GM21529 (cell line): ENCODE results near the gene MBD4.

Source experiments
- ATAC-seq: cut with Tn5 transposase; IDR thresholded peaks from one replicate; pipeline ENCODE4 v1.9.1; 2021; ENCODE audit not compliant: unreplicated experiment

The MBD4 gene

GRCh38 chr3:129463716-129464115 is 24.0 kb upstream of the MBD4 start:
- ATAC-seq = no peak

DNA sequence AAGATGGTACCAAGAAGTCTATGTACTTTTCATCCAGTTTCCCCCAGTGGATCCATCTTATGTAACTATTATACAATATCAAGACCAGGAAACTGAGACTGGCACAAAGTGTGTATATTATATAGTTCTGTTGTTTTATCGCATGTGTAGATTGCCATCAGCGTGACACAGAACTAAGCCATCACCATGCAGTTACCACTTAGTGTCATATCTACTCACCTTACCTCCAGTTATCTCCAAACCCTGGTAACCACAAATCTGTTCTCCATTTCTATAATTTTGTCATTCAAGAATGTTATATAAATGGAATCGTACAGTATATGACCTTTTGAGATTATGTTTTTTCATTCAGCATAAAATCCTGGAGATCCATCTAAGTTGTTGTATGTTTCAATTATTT is 23.3 kb upstream of the MBD4 start:
- no peak for ATAC-seq

DNA sequence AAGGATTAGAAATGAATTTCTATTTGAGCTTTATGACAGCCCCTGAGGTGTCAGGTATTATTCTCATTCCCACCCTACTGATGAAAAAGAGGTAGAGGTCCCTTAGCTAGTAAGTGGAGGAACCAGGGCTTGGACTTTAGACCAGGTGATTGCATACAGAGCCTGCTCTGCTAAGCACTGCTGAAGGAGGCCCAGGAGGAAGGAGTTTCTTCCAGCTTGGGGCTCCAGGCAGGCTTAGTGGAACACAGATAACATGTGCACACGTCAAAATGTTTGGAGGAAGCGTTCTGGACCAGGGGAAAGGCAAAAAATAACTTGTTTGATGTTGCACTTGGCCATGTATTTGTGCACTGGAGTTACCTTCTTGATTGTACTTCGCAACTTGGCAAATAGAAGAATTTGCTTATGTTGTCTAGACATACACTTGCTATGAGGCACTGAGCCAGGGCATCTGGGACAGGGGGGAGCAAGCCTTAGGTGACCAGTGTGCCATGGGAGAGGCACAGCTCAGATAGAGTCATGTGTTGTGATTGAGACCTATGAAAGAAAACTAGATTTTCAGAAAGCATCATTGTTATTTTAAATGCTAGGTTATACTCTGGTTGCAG is 22.7 kb upstream of the MBD4 start:
- no peak for ATAC-seq

DNA sequence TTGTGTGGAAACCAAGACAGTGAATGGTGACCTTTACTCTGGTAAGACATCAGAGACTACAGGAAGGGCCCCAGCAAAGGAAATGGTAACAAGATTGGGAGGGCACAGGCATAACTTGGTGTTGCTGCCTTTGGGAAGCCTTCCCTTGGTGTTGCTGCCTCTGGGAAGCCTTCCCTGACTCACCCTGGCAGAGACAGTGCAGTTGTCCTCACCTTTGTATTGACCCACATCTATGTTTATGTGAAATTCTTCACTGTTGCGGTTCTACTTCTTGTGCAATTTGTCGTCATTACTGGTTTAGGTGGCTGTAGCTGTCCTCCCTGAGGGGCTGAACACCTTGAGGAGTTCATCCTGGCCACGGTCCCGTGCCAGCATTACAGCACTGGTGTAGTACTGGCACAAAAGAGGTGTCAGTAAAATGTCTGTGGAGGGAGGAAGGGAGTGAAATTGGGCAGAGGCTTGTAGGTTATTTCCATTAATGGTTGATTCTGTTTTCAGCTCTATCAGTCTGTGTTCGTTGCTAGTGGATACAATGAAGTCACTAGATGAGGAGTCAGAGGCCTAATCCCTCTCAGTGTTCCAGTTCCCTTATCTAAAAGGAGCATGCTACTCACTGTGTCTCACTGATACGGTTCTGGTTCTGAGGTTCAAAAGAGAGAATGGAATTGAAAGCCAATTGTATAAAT is 21.9 kb upstream of the MBD4 start:
- no peak for ATAC-seq

DNA sequence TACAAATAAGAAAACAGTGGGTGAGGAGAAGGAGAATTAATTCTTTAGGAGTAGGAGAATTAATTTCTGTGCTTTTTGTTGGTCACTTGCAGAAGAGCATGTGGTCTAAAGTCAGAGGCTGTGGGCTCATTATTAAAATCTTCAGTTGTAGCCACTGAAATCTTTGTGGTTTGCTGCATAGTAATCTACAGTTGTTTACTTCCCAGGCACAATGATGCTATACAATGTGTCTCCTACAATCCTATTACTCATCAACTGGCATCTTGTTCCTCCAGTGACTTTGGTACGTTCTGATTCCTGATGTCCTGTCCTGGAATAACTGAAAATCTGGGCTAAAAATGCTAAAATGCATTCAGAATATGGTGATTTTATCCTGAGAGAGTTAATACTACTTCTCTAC is 21.3 kb upstream of the MBD4 start:
- no peak for ATAC-seq

DNA sequence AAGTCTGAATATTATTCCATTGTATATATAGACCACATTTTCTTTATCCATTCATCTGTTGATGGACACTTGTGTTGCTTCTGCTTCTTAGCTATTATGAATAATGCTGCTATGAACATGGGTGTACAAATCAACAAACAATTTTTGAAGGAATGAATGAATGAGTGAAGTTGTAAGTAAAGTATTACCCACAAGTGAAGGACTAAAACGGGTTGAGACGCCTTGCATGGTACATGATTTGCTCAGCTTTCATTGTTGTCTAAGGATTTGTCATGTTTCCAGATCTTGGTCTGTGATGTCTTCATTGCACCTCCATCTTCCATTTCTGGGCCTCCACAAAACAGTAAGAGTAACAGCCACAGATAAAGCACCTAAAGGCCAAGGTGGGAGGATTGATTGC is 20.8 kb upstream of the MBD4 start:
- no peak for ATAC-seq

DNA sequence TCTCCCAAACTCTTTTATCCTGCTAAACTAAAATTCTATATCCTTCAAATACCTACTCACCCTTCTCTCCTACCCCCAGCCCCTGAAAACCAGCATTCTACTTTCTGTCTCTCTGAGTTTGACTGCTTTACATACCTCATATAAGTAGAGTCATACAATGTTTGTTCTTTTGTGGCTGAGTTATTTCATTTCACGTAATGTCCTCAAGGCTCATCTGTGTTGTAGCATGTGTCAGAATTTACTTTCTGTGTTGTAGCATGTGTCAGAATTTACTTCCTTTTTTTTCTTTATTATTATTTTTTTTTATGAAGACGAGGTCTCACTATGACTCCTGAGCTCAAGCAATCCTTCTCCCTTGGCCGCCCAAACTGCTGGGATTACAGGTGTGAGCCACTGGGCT is 20.4 kb upstream of the MBD4 start:
- ATAC-seq = no peak

DNA sequence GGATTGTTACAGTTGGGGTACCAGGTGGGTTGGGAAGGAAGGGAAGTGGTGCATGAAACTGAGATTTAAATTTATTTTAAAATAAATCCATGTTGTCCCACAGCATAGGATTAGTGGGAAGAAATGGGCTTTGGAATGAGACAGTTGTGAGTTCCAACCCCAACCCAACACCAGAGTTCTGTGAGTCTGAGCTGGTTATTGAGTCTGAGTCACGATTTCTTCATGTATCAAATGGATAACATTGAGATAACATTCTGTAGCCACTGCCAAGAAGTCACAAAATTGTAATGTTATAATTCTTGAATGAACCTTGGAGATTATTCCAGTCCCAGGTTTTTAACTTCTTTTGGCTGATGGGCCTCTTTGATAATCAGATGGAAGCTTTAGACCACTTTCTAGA is 14.0 kb upstream of the MBD4 start:
- ATAC-seq = no peak

GRCh38 chr3:129449279-129450115 is 9.7 kb upstream of the MBD4 start:
- ATAC-seq = no peak

GRCh38 chr3:129448186-129448895 is 8.6 kb upstream of the MBD4 start:
- ATAC-seq = no peak

DNA sequence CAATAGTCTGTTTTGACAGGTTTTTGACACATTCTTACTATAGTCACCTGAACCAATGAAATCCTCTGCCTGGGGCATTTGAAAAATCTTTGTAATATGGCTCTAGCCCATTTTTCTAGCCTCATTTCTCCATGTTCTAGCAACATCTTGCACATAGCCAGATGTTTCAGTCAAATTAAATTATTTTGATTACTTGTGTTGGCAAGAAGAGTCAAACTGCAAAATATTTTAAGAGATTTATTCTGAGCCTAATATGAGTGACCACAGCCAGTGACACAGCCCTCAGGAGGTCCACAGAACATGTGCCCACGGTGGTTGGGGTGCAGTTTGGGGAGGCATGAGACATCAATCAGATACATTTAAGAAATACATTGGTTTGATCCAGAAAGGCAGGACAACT is 7.2 kb upstream of the MBD4 start:
- no peak for ATAC-seq

DNA sequence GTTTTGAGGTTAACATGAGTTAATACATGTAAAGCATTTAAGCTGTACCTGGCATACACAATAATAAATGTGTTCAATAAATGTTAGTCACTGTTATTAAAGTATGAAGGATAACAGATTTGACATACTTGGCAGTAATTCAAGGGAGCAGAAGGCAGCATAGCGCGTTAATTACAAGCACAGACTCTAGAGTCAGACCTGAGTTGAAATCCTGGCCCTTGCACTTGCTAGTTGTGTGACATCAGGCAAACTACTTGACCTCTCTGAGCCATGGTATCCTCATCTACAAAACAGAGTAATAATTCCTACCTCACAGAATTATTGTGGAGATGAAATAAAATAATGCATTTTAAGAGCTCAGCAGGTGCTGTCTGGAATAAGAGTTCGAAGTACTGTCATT is 5.7 kb upstream of the MBD4 start:
- no peak for ATAC-seq

- ATAC-seq = no peak
These were observed 3.2 kb upstream of the MBD4 start for GRCh38 chr3:129442947-129443346.

DNA sequence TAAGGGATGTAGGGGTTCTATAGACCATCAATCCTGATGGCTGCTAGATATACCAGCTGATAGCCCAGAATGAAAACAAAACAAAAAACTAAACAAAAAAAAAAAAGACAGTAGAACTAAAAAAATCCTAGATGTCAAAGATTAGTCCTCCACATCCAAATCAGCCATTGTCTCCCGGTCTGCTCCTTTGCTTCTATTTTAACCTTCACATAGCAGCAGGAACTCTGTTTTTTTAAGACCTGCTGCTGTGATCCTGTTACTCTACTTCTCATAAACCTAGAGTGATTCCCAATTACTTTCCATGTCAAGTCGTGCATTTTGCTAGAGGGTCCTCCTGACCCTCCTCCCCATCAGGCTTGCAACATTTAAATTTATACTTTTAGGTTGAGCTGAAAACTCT is 2.7 kb upstream of the MBD4 start:
- ATAC-seq = no peak

DNA sequence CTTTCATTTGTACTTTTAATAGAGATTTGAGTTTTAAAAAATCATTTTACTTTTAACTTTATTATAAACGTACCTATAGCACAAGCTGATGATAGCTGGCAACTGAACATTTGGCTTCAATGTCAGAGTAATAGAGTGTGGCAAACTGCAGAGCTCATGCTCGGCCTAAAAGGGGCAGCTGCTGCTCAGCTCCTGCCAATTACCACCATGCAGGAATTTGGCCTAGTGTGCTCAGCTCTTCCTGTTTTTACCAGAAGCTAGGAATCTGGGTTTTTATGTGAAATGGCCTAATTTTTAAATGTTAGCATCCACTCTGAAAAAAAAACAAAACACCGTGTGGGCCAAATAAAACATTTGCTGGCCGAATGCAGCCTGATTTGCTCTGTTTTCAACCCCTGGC is 2.0 kb upstream of the MBD4 start:
- ATAC-seq = no peak

DNA sequence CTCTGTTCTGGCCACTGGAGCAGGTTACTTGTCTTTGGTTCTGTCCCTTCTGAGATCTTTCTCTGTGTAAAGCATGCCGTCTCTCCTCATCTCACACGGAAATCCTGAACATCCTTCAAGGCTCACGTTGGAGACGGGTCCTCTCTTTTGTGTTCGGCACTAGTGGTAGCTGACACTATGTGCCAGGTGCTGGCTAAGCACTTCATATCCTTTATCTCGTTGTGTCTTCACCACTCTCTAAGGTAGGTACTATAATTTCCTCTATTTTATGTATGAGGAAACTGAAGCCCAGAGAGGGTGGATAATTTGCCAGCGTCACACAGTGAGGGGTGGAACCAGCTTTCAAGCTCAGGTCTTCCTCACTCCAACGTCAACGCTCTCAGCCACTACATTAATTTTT is 1.5 kb upstream of the MBD4 start:
- ATAC-seq = no peak

GRCh38 chr3:129440618-129441190 is 956 bp upstream of the MBD4 start:
- no peak for ATAC-seq

GRCh38 chr3:129439226-129439816 is 427 bp downstream of the MBD4 start:
- peak; percentile 22 for ATAC-seq

GRCh38 chr3:129435367-129435766 is 4.4 kb downstream of the MBD4 start:
- ATAC-seq = no peak

DNA sequence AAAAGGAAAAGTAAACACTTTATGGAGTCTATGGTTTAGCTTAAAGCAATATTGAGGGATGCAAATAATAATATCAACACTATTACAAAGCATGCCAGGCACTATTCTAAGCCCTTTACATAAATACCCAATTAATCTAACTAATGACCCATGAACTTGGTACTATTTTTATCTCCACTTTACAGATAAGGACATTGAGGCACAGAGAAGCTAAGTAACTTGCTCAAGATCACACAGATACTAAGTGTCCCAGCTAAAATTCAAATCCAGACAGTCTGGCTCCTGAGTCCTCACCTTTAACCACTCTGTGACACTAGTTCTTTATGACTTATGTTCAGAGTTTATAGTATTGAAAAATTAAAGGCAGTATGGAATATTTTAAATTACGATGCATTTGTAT is 5.6 kb downstream of the MBD4 start:
- no peak for ATAC-seq

- ATAC-seq = no peak
These were observed 6.2 kb downstream of the MBD4 start for GRCh38 chr3:129433565-129433964.
